Measurements from ENCODE around the gene KRT40. TPM values are rescaled to one million over a fixed set of nuclear protein-coding genes. Genes with fewer than 3 reads are reported as not detected.

The KRT40 gene
- total RNA-seq, 2 donors from 2014 or later: not detected

GRCh38 chr17:40981115-40981514 lies 3.0 kb downstream of the KRT40 start:
- no peaks in the 10 kb centered on the region for H3K36me3 Mint-ChIP-seq
- H3K4me1 Mint-ChIP-seq (ENCODE audit: low read depth in 2 of 2): no peaks in the 10 kb centered on the region
- H3K9me3 Mint-ChIP-seq: no peaks in the 10 kb centered on the region
- no peak overlapping the region for H3K4me3 Mint-ChIP-seq
- peaks cover 18 to 21% of the 10 kb centered on the region in 2 donors for H3K27me3 Mint-ChIP-seq
- H3K27ac Mint-ChIP-seq: no peak overlapping the region
- DNase-seq (ENCODE audit: low spot score) (no peak), ATAC-seq (no peak)

DNA sequence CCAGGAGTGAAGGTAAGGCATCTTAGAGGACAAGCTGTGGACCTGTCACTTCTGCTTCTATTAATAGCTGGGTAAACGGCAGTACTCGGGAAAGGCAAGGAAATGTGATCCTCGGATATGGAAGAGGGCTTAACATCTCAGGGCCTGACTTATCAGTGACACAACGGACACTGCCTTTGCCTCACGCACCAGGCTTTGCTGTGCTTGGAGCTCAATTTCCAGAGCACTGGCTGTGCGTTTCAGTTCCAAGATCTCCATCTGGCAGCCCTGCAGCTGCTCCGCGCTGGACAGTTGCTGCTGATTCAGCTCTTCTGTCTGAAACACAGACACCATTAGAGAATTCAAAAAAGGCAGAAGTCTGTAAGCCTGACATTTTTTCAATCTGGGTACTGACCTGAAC lies 3.5 kb downstream of the KRT40 start:
- H3K36me3 Mint-ChIP-seq: no peaks in the 10 kb centered on the region
- no peak overlapping the region for H3K4me3 Mint-ChIP-seq
- H3K9me3 Mint-ChIP-seq: no peaks in the 10 kb centered on the region
- H3K27me3 Mint-ChIP-seq: peaks cover 15 to 21% of the 10 kb centered on the region in 2 donors
- H3K27ac Mint-ChIP-seq: no peak overlapping the region
- DNase-seq (ENCODE audit: low spot score) (no peak), ATAC-seq (no peak)
- no peaks in the 10 kb centered on the region for H3K4me1 Mint-ChIP-seq (ENCODE audit: low read depth in 2 of 2)

DNA sequence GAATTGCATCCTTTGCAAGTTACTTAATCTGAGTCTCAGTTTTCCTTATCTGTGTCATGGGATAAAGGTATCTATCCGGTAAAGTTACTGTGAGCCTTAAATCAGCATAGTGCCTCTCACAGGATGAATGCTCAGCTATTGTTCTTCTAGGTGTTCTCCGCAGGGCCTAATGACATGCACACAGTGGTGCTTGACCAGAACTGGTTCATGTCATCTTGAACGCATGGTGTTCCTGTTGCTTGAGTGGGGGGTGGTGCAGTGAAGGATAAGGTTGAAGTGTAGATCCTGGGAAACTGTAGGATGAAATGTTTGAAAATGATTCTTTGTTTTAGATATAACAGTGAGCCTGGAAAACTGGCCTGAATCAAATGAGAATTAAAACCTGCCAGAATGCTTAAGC lies 4.0 kb downstream of the KRT40 start:
- Mint-ChIP-seq H3K27ac (no peak overlapping the region), H3K9me3 (no peaks in the 10 kb centered on the region), H3K36me3 (no peaks in the 10 kb centered on the region), H3K4me1 (ENCODE audit: low read depth in 2 of 2) (no peaks in the 10 kb centered on the region), H3K27me3 (peaks cover 18 to 21% of the 10 kb centered on the region in 2 donors), H3K4me3 (no peak overlapping the region)
- DNase-seq (ENCODE audit: low spot score) (no peak), ATAC-seq (no peak)

DNA sequence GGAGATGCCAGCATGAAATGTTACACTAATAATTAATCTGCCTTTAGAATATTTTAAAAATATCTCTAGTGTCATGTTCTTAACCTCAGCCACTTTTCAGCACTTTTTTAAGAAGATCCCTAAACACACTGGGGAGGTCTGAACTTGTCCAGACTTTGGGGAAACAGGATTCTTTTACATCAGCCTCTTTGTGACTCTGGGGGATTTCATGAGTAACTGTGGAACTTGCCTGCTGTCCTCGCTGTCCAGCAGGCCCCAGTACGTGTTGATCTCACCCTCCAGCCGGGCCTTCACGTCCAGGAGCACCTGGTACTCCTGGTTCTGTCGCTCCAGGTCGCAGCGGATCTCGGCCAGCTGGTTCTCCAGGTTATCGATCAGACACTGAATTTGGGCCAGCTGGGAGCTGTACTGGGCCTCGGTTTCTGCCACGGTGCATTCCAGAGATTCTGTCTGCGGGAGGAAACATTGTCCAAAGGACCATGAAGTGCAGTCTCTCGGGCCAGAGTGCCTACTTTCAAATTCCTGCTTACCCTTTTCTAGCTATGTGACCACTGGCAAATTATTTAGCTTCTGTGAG lies 5.5 kb downstream of the KRT40 start:
- H3K27me3 Mint-ChIP-seq: peaks cover 18 to 21% of the 10 kb centered on the region in 2 donors
- no peak overlapping the region for H3K27ac Mint-ChIP-seq
- DNase-seq (ENCODE audit: low spot score): no peak
- no peaks in the 10 kb centered on the region for H3K9me3 Mint-ChIP-seq
- H3K4me1 Mint-ChIP-seq (ENCODE audit: low read depth in 2 of 2): no peaks in the 10 kb centered on the region
- no peaks in the 10 kb centered on the region for H3K36me3 Mint-ChIP-seq
- ATAC-seq: no peak
- no peak overlapping the region for H3K4me3 Mint-ChIP-seq

GRCh38 chr17:40975516-40975915 lies 8.6 kb downstream of the KRT40 start:
- H3K27ac Mint-ChIP-seq: no peak overlapping the region
- ATAC-seq: no peak
- no peaks in the 10 kb centered on the region for H3K36me3 Mint-ChIP-seq
- peaks cover 24 to 39% of the 10 kb centered on the region in 2 donors for H3K27me3 Mint-ChIP-seq
- no peaks in the 10 kb centered on the region for H3K9me3 Mint-ChIP-seq
- no peaks in the 10 kb centered on the region for H3K4me1 Mint-ChIP-seq (ENCODE audit: low read depth in 2 of 2)
- no peak for DNase-seq (ENCODE audit: low spot score)
- H3K4me3 Mint-ChIP-seq: no peak overlapping the region

DNA sequence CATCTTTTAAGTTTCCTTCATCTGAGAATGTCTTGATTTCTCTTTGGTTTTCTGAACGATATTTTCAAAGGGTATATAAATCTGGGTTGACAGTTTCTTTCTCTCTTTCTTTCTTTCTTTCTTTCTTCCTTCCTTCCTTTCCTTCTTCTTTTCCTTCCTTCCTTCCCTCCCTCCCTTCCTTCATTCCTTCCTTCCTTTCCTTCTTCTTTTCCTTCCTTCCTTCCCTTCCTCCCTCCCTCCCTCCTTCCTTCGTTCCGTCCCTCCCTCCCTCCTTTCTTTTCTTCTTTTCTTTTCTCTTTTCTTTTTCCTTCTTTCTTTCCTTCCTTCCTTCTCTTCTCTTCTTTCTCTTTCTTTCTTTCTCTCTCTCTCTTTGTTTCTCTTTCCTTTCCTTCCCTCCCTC lies 9.8 kb downstream of the KRT40 start:
- Mint-ChIP-seq H3K4me3 (no peak overlapping the region), H3K27me3 (peaks cover 24 to 31% of the 10 kb centered on the region in 2 donors), H3K9me3 (no peaks in the 10 kb centered on the region), H3K27ac (no peak overlapping the region), H3K36me3 (no peaks in the 10 kb centered on the region), H3K4me1 (ENCODE audit: low read depth in 2 of 2) (no peaks in the 10 kb centered on the region)
- no peak for DNase-seq (ENCODE audit: low spot score)
- no peak for ATAC-seq

GRCh38 chr17:40967582-40967981 lies 16.5 kb downstream of the KRT40 start:
- no peak for ATAC-seq
- H3K27me3 Mint-ChIP-seq: peaks cover 17% of the 10 kb centered on the region in 2 donors
- no peaks in the 10 kb centered on the region for H3K4me1 Mint-ChIP-seq (ENCODE audit: low read depth in 2 of 2)
- no peak overlapping the region for H3K4me3 Mint-ChIP-seq
- DNase-seq (ENCODE audit: low spot score): no peak
- no peak overlapping the region for H3K27ac Mint-ChIP-seq
- no peaks in the 10 kb centered on the region for H3K36me3 Mint-ChIP-seq
- H3K9me3 Mint-ChIP-seq: no peaks in the 10 kb centered on the region

DNA sequence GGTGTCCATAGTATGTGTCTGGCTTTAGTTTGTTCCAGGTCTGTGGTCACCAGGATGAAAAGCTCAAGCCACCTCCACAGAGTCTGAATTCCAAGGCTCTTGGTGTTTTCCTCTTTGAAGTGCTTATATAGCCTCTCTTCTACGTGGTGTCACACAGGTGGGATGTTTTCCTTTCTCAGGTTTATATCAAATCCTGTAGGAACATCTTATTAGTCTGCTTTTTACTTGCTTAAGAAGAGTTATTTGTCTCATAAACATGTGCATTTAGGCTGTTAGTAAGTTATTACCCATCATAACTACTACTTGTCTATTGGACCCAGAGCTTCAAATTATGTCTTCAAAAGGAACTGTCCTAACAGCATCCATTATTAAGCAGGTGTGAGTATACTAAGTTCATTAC lies 17.3 kb downstream of the KRT40 start, which contains the start of gene KRT39:
TSS of gene KRT39 (minus strand) at position 101 of the 400 bp plus-strand sequence. CDS start at position 9, 92 bp downstream.
- ATAC-seq (no peak), DNase-seq (ENCODE audit: low spot score) (no peak)
- Mint-ChIP-seq H3K27ac (no peak within 1 kb of the TSS), H3K4me1 (ENCODE audit: low read depth in 2 of 2) (no peaks in the 10 kb centered on the region), H3K4me3 (no peak within 1 kb of the TSS), H3K36me3 (no peaks in the 10 kb centered on the region), H3K27me3 (peaks cover 9 to 11% of the 10 kb centered on the region in 2 donors), H3K9me3 (no peaks in the 10 kb centered on the region)

DNA sequence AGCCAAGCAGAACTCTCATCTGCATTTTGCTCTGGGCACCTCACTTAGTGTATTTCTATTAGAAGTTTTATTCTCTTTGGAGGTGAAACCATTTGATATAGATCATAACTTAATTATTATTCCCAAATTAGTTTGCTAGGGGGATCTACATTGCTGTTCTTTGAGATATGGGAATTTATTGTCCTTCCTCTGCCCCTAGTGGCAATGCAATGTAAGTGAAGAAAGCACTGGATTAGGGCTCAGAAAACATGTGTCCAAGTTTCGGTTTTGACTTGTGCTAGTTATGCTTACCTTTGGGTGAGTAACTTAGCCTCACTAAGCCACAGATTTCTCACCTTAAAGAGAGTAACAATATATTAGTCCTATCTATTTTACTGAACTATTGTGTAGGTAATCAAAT lies 20.3 kb downstream of the KRT40 start:
- H3K36me3 Mint-ChIP-seq: no peaks in the 10 kb centered on the region
- no peak overlapping the region for H3K4me3 Mint-ChIP-seq
- no peak overlapping the region for H3K27ac Mint-ChIP-seq
- peaks cover under 1 to 13% of the 10 kb centered on the region in 2 donors for H3K27me3 Mint-ChIP-seq
- DNase-seq (ENCODE audit: low spot score) (no peak), ATAC-seq (no peak)
- no peaks in the 10 kb centered on the region for H3K9me3 Mint-ChIP-seq
- H3K4me1 Mint-ChIP-seq (ENCODE audit: low read depth in 2 of 2): peaks cover 0 to 5% of the 10 kb centered on the region in 2 donors

DNA sequence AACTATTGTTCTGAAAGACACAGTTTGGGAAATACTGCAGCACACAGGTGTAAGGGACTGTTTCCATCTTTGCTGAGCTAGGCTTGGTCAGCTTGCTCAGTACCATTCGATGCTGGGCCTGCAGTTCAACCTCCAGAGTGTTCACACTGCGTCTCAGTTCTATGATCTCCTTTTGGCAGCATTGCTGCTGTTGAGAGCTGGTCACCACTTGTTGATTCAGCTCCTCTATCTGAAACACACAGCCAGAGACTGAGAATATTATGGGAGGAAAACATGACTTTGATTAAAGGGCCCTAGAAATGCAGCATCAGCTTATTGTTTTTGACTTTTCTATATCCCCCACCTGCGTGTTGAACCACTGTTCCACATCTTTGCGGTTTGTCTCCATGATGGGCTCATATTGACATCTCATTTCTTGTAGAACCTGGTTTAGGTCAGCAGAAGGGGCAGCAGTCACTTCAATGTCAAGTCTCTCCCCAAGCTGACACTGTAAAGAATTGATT lies 22.0 kb downstream of the KRT40 start:
- no peak for DNase-seq (ENCODE audit: low spot score)

GRCh38 chr17:40961591-40961990 lies 22.5 kb downstream of the KRT40 start:
- peaks cover 0 to 5% of the 10 kb centered on the region in 2 donors for H3K4me1 Mint-ChIP-seq (ENCODE audit: low read depth in 2 of 2)
- H3K27me3 Mint-ChIP-seq: peaks cover 9 to 10% of the 10 kb centered on the region in 2 donors
- H3K36me3 Mint-ChIP-seq: no peaks in the 10 kb centered on the region
- DNase-seq (ENCODE audit: low spot score) (no peak), ATAC-seq (no peak)
- H3K27ac Mint-ChIP-seq: no peak overlapping the region
- no peaks in the 10 kb centered on the region for H3K9me3 Mint-ChIP-seq
- no peak overlapping the region for H3K4me3 Mint-ChIP-seq

More for the DNA sequence above, 22.0 kb downstream of the KRT40 start:
- H3K27ac Mint-ChIP-seq: no peak overlapping the region
- peaks cover 0 to 5% of the 10 kb centered on the region in 2 donors for H3K4me1 Mint-ChIP-seq (ENCODE audit: low read depth in 2 of 2)
- H3K27me3 Mint-ChIP-seq: peaks cover 6% of the 10 kb centered on the region in 2 donors
- H3K4me3 Mint-ChIP-seq: no peak overlapping the region
- no peak for ATAC-seq
- H3K36me3 Mint-ChIP-seq: no peaks in the 10 kb centered on the region
- no peaks in the 10 kb centered on the region for H3K9me3 Mint-ChIP-seq

- Mint-ChIP-seq H3K27me3 (peaks cover 17 to 18% of the 10 kb centered on the region in 2 donors), H3K4me3 (no peak overlapping the region), H3K27ac (no peak overlapping the region), H3K36me3 (no peaks in the 10 kb centered on the region), H3K4me1 (ENCODE audit: low read depth in 2 of 2) (peaks cover 0 to 5% of the 10 kb centered on the region in 2 donors), H3K9me3 (no peaks in the 10 kb centered on the region)
- ATAC-seq: no peak
- no peak for DNase-seq (ENCODE audit: low spot score)
These were observed 24.0 kb downstream of the KRT40 start for GRCh38 chr17:40960144-40960543.

- Mint-ChIP-seq H3K9me3 (no peaks in the 10 kb centered on the region), H3K4me1 (ENCODE audit: low read depth in 2 of 2) (peaks cover 0 to 5% of the 10 kb centered on the region in 2 donors)
These were observed 25.8 kb downstream of the KRT40 start for GRCh38 chr17:40958086-40958953.

More at GRCh38 chr17:40958086-40958953, 25.8 kb downstream of the KRT40 start:
- DNase-seq (ENCODE audit: low spot score) (no peak), ATAC-seq (no peak)
- no peaks in the 10 kb centered on the region for H3K36me3 Mint-ChIP-seq
- no peak overlapping the region for H3K27ac Mint-ChIP-seq
- H3K27me3 Mint-ChIP-seq: peaks cover 27 to 30% of the 10 kb centered on the region in 2 donors
- H3K4me3 Mint-ChIP-seq: no peak overlapping the region
